Keratinocyte (primary cell): ENCODE results near the gene DHX58.

Source experiments
- CTCF ChIP-seq, 3 experiments: IDR thresholded peaks in 1 of 3; conservative IDR thresholded peaks in 1 of 3; optimal IDR thresholded peaks in 1 of 3; 2 replicates in 2 of 3; 3 replicates in 1 of 3; pipeline versions ENCODE3 to v1.5.1; 2011; ENCODE audit warnings: low read length in 3 of 3, mild to moderate bottlenecking in 3 of 3, moderate library complexity in 2 of 3, control low read depth in 1 of 3, inconsistent platforms in 1 of 3; ENCODE audit not compliant: insufficient read depth in 2 of 3; ENCODE audit errors: extremely low read depth in 1 of 3
- EZH2 ChIP-seq: IDR thresholded peaks from one replicate; pipeline ENCODE4 v1.6.1; 2012; ENCODE audit warnings: inconsistent platforms, mild to moderate bottlenecking, low read length, moderate library complexity

GRCh38 chr17:42127414-42127813, 14.9 kb upstream of the DHX58 start:
- TF ChIP-seq CTCF (optimal IDR thresholded peaks at IDR 0.05 in 1 of 3, IDR thresholded peaks at IDR 0.05 in 1 of 3, conservative IDR thresholded peaks at IDR 0.05 in 1 of 3; ENCODE audit: extremely low read depth in 1 of 3, insufficient read depth in 2 of 3, low read length in 3 of 3) (no peak), EZH2 (no peak)
